ENCODE results near the gene SHC3. TPM values are rescaled to one million over a fixed set of nuclear protein-coding genes. Genes with fewer than 3 reads are reported as not detected.

Gene SHC3
- total and polyA plus RNA-seq, 2 donors (not counting 1 experiment from before 2014, with no cell fraction given): 1.7 to 16.2 TPM

DNA sequence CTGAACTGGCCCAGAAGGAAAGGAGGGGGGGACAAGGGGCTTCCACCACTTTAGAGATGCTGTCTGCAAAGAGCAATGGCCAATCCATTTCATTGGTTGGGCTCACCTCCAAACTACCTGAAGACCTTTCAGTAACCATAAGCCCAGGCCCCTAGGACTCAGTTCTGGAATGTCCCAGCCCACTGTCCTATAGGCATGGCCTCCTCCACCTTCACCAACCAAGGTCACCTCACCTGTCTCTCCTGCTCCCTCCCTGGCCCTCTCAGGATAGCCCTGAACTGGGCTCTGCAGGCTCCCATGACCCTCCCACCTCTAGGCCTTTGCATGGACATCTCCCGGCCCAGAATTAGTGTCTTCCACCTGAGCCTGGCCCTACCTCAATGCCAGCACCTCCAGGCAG, 165.0 kb downstream of the SHC3 start:
- Histone ChIP-seq H4K20me1 (ENCODE audit: control insufficient read depth, extremely low read depth, insufficient read depth, low read length) (no peaks in the 10 kb centered on the region), H3K4me2 (ENCODE audit: extremely low read depth, insufficient read depth, low read length) (no peak overlapping the region), H3K27me3 (ENCODE audit: control insufficient read depth, insufficient read depth, low read length) (no peaks in the 10 kb centered on the region), H2AFZ (ENCODE audit: low read length) (no peak overlapping the region), H3K9ac (ENCODE audit: insufficient read depth, low read length) (no peak overlapping the region), H3K4me3 (replicated peaks in 1 of 4; ENCODE audit: control extremely low read depth in 1 of 4, insufficient read depth in 1 of 4, low read depth in 3 of 4, low read length in 4 of 4) (no peak overlapping the region), H3K9me3 (ENCODE audit: control insufficient read depth, insufficient read depth, low read depth, low read length) (no peaks in the 10 kb centered on the region), H3K36me3 (ENCODE audit: control insufficient read depth, insufficient read depth, low read length) (no peaks in the 10 kb centered on the region), H3K27ac (ENCODE audit: insufficient read depth, low read length) (no peak overlapping the region), H3K4me1 (ENCODE audit: control insufficient read depth, extremely low read depth, insufficient read depth, low read length) (no peaks in the 10 kb centered on the region), H3K79me2 (ENCODE audit: control insufficient read depth, insufficient read depth, low read length) (no peaks in the 10 kb centered on the region)
- no peak for DNase-seq (ENCODE audit: low read depth in 2 of 2)
- no peak for TF ChIP-seq EZH2 (IDR thresholded peaks at IDR 0.05; ENCODE audit: low read length, missing control alignments)
- TF ChIP-seq, protein P1, sequence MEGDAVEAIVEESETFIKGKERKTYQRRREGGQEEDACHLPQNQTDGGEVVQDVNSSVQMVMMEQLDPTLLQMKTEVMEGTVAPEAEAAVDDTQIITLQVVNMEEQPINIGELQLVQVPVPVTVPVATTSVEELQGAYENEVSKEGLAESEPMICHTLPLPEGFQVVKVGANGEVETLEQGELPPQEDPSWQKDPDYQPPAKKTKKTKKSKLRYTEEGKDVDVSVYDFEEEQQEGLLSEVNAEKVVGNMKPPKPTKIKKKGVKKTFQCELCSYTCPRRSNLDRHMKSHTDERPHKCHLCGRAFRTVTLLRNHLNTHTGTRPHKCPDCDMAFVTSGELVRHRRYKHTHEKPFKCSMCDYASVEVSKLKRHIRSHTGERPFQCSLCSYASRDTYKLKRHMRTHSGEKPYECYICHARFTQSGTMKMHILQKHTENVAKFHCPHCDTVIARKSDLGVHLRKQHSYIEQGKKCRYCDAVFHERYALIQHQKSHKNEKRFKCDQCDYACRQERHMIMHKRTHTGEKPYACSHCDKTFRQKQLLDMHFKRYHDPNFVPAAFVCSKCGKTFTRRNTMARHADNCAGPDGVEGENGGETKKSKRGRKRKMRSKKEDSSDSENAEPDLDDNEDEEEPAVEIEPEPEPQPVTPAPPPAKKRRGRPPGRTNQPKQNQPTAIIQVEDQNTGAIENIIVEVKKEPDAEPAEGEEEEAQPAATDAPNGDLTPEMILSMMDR (conservative IDR thresholded peaks at IDR 0.05 in 1 of 2, IDR thresholded peaks at IDR 0.05 in 1 of 2; ENCODE audit: low read depth in 1 of 2, low read length in 2 of 2): no peak

DNA sequence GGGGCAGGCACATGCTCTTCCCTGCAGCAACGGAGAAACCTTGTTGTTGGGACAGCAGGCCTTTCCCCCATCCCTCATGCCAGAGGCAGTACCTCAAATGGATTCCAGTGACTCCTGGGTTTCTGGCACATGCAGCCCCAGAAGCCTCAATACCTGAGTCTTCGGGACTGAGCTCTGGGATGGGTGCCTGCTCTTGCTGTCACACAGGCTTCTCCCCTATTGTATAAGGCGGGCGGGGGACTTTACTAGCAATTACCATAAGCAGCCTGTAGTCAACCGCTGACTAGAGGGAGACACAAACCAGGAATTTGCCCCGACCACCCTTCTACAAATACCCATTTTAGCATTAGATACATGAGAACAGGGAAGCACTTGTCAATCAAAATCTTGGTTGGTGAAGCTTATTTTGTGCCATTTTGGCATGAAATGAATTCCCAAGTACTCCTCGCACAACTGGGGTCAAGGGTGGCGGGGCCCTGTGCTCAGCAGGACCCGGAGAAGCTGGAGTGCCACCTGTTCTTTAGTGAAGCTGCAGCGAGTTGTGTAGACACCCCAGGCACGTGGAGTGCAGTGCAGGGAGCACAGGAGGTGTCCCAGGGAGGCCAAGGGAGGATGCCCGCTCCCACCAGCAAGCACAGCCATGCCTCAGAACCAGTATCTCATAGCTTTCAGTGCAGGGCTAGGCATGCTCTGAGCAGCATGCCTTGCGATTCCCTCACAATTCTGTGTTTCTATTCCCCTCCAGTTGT, 166.2 kb downstream of the SHC3 start:
- no peaks in the 10 kb centered on the region for H3K4me1 ChIP-seq (ENCODE audit: control insufficient read depth, extremely low read depth, insufficient read depth, low read length)
- H3K27ac ChIP-seq (ENCODE audit: insufficient read depth, low read length): no peak overlapping the region
- no peak overlapping the region for H3K4me2 ChIP-seq (ENCODE audit: extremely low read depth, insufficient read depth, low read length)
- H3K36me3 ChIP-seq (ENCODE audit: control insufficient read depth, insufficient read depth, low read length): no peaks in the 10 kb centered on the region
- H2AFZ ChIP-seq (ENCODE audit: low read length): no peak overlapping the region
- H3K27me3 ChIP-seq (ENCODE audit: control insufficient read depth, insufficient read depth, low read length): no peaks in the 10 kb centered on the region
- H4K20me1 ChIP-seq (ENCODE audit: control insufficient read depth, extremely low read depth, insufficient read depth, low read length): no peaks in the 10 kb centered on the region
- H3K9ac ChIP-seq (ENCODE audit: insufficient read depth, low read length): no peak overlapping the region
- TF ChIP-seq EZH2 (IDR thresholded peaks at IDR 0.05; ENCODE audit: low read length, missing control alignments): no peak
- TF ChIP-seq, protein P1 (conservative IDR thresholded peaks at IDR 0.05 in 1 of 2, IDR thresholded peaks at IDR 0.05 in 1 of 2; ENCODE audit: low read depth in 1 of 2, low read length in 2 of 2): no peak
- DNase-seq (ENCODE audit: low read depth in 2 of 2): no peak
- H3K79me2 ChIP-seq (ENCODE audit: control insufficient read depth, insufficient read depth, low read length): no peaks in the 10 kb centered on the region
- H3K4me3 ChIP-seq (replicated peaks in 1 of 4; ENCODE audit: control extremely low read depth in 1 of 4, insufficient read depth in 1 of 4, low read depth in 3 of 4, low read length in 4 of 4): no peak overlapping the region
- H3K9me3 ChIP-seq (ENCODE audit: control insufficient read depth, insufficient read depth, low read depth, low read length): no peaks in the 10 kb centered on the region

DNA sequence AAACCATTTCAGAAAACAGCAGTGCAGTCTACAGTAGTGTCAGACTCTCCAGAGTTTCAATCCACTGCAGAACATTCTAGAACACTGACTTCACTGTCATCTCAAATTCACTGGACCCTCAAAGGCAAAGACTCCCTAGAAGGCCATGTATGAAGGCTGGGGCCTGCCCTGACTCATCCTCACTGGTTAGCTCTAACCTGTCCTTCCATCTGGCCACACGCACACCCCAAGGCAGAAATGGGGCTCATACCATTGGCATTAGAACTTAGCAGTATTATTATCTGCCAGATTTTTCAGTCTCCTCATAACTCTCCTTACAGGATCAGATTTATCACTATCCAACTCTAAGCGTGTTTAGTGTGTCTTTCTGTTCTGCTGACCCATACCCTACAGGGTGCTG, 166.9 kb downstream of the SHC3 start:
- Histone ChIP-seq H3K4me2 (ENCODE audit: extremely low read depth, insufficient read depth, low read length) (no peak overlapping the region), H3K4me3 (replicated peaks in 1 of 4; ENCODE audit: control extremely low read depth in 1 of 4, insufficient read depth in 1 of 4, low read depth in 3 of 4, low read length in 4 of 4) (no peak overlapping the region), H3K9me3 (ENCODE audit: control insufficient read depth, insufficient read depth, low read depth, low read length) (no peaks in the 10 kb centered on the region), H3K79me2 (ENCODE audit: control insufficient read depth, insufficient read depth, low read length) (no peaks in the 10 kb centered on the region), H3K36me3 (ENCODE audit: control insufficient read depth, insufficient read depth, low read length) (no peaks in the 10 kb centered on the region), H4K20me1 (ENCODE audit: control insufficient read depth, extremely low read depth, insufficient read depth, low read length) (no peaks in the 10 kb centered on the region), H3K27ac (ENCODE audit: insufficient read depth, low read length) (no peak overlapping the region), H3K9ac (ENCODE audit: insufficient read depth, low read length) (no peak overlapping the region), H3K27me3 (ENCODE audit: control insufficient read depth, insufficient read depth, low read length) (no peaks in the 10 kb centered on the region), H2AFZ (ENCODE audit: low read length) (no peak overlapping the region), H3K4me1 (ENCODE audit: control insufficient read depth, extremely low read depth, insufficient read depth, low read length) (no peaks in the 10 kb centered on the region)
- TF ChIP-seq, protein P1 (conservative IDR thresholded peaks at IDR 0.05 in 1 of 2, IDR thresholded peaks at IDR 0.05 in 1 of 2; ENCODE audit: low read depth in 1 of 2, low read length in 2 of 2): no peak
- TF ChIP-seq EZH2 (IDR thresholded peaks at IDR 0.05; ENCODE audit: low read length, missing control alignments): no peak
- DNase-seq (ENCODE audit: low read depth in 2 of 2): no peak
